Panc1 (cell line): Measurements from ENCODE around the gene LYST.

Experiments
- CTCF ChIP-seq: fragments of 450-650 bp; IDR thresholded peaks from 2 replicates; pipeline ENCODE4 v1.5.1; 2017; ENCODE audit warnings: mild to moderate bottlenecking
- POLR2AphosphoS5 ChIP-seq: IDR thresholded peaks from 2 replicates; pipeline ENCODE4 v1.6.1; 2012; ENCODE audit warnings: mild to moderate bottlenecking, low read depth, low read length, moderate library complexity
- REST ChIP-seq, 2 experiments: IDR thresholded peaks; 2 replicates each; pipeline ENCODE4 v1.6.1; 2011 to 2012; ENCODE audit warnings: low read depth in 2 of 2, control low read depth in 1 of 2, low read length in 1 of 2, mild to moderate bottlenecking in 1 of 2, moderate library complexity in 1 of 2; ENCODE audit not compliant: insufficient read depth in 1 of 2

- TF ChIP-seq REST (IDR thresholded peaks at IDR 0.05; ENCODE audit: insufficient read depth in 1 of 2, low read depth in 2 of 2, low read length in 1 of 2) (no peak), CTCF (no peak), POLR2AphosphoS5 (no peak)
These were observed 127.1 kb downstream of the LYST start for GRCh38 chr1:235739631-235740030.
